GM20000 (cell line): ENCODE data around the gene SYTL3.

Experiments used
- DNase-seq: peaks from one replicate; pipeline ENCODE4 v3.0.0; 2012; ENCODE audit warnings: low spot score
- CTCF ChIP-seq: IDR thresholded peaks from 2 replicates; pipeline ENCODE4 v1.5.1; 2012; ENCODE audit warnings: mild to moderate bottlenecking, control low read depth; ENCODE audit errors: extremely low read depth, missing control alignments

The SYTL3 gene

GRCh38 chr6:158796353-158796752 is 146.5 kb downstream of the SYTL3 start:
- no peak for TF ChIP-seq CTCF
- no peak for DNase-seq

GRCh38 chr6:158797331-158798310 is 147.8 kb downstream of the SYTL3 start:
- TF ChIP-seq CTCF: no peak
- DNase-seq: no peak

- no peak for DNase-seq
These were observed 148.5 kb downstream of the SYTL3 start for GRCh38 chr6:158798311-158798710.

GRCh38 chr6:158799051-158799792 is 149.4 kb downstream of the SYTL3 start:
- no peak for DNase-seq
- TF ChIP-seq CTCF: no peak

More at GRCh38 chr6:158798311-158798710, 148.5 kb downstream of the SYTL3 start:
- no peak for TF ChIP-seq CTCF

- TF ChIP-seq CTCF: no peak
- DNase-seq: no peak
These were observed 151.9 kb downstream of the SYTL3 start for GRCh38 chr6:158801655-158802294.

GRCh38 chr6:158803733-158804143 is 153.9 kb downstream of the SYTL3 start:
- no peak for TF ChIP-seq CTCF
- DNase-seq: peak; percentile 53
